Progenitor cell of endocrine pancreas (in vitro differentiated cells): Measurements from ENCODE around the gene NUDCD3. TPM values are rescaled to one million over a fixed set of nuclear protein-coding genes. Genes with fewer than 3 reads are reported as not detected.

Source experiments
- DNase-seq: peaks from one replicate; pipeline ENCODE4 v3.0.0; 2021; ENCODE audit warnings: low spot score; ENCODE audit not compliant: unreplicated experiment
- H3K27ac Mint-ChIP-seq: 2 replicates; pipeline ENCODE4 v1.8.0; 2021; ENCODE audit warnings: mild to moderate bottlenecking, moderate library complexity, mixed read lengths
- H3K27me3 Mint-ChIP-seq: 2 replicates; pipeline ENCODE4 v1.8.0; 2021; ENCODE audit warnings: mixed read lengths
- H3K36me3 Mint-ChIP-seq: 2 replicates; pipeline ENCODE4 v1.8.0; 2022; ENCODE audit warnings: mixed read lengths; ENCODE audit not compliant: insufficient read depth
- H3K4me1 Mint-ChIP-seq: 2 replicates; pipeline ENCODE4 v1.8.0; 2021; ENCODE audit warnings: low read depth, mixed read lengths
- H3K4me3 Mint-ChIP-seq: 2 replicates; pipeline ENCODE4 v1.8.0; 2021; ENCODE audit warnings: low read depth, mild to moderate bottlenecking, moderate library complexity, mixed read lengths
- H3K9me3 Mint-ChIP-seq: 2 replicates; pipeline ENCODE4 v1.8.0; 2021; ENCODE audit warnings: low read depth, mixed read lengths
- CTCF ChIP-seq: fragments of 200-600 bp; sonication (generic); IDR thresholded peaks from one replicate; pipeline ENCODE4 v1.5.0; 2021; ENCODE audit warnings: antibody characterized with exemption, mild to moderate bottlenecking; ENCODE audit not compliant: unreplicated experiment
- total RNA-seq: library from RNA; stranded (reverse); gene quantifications from 2 replicates; pipeline ENCODE4 v1.2.1, GENCODE V29; 2021

Gene NUDCD3
- total RNA-seq, 1 donor from 2014 or later: 89.0 TPM

GRCh38 chr7:44398953-44399574, 91.4 kb downstream of the NUDCD3 start:
- no peak for DNase-seq
- Mint-ChIP-seq H3K27ac (no peak overlapping the region), H3K9me3 (no peaks in the 10 kb centered on the region), H3K36me3 (peaks cover 18% of the 10 kb centered on the region), H3K4me1 (peaks cover 2% of the 10 kb centered on the region), H3K4me3 (no peak overlapping the region), H3K27me3 (no peaks in the 10 kb centered on the region)
- no peak for TF ChIP-seq CTCF

GRCh38 chr7:44398511-44398911, 91.9 kb downstream of the NUDCD3 start:
- Mint-ChIP-seq H3K36me3 (peaks cover 16% of the 10 kb centered on the region), H3K9me3 (no peaks in the 10 kb centered on the region), H3K27me3 (no peaks in the 10 kb centered on the region), H3K4me3 (no peak overlapping the region), H3K4me1 (peaks cover 2% of the 10 kb centered on the region), H3K27ac (no peak overlapping the region)
- no peak for DNase-seq
- no peak for TF ChIP-seq CTCF

- H3K4me1 Mint-ChIP-seq: peaks cover 2% of the 10 kb centered on the region
- no peak overlapping the region for H3K27ac Mint-ChIP-seq
- H3K36me3 Mint-ChIP-seq: peaks cover 11% of the 10 kb centered on the region
- H3K4me3 Mint-ChIP-seq: no peak overlapping the region
- DNase-seq: no peak
- H3K9me3 Mint-ChIP-seq: no peaks in the 10 kb centered on the region
- TF ChIP-seq CTCF: no peak
- no peaks in the 10 kb centered on the region for H3K27me3 Mint-ChIP-seq
Measured at GRCh38 chr7:44396931-44397545, 93.4 kb downstream of the NUDCD3 start.

- TF ChIP-seq CTCF: no peak
- peak overlapping the region; percentile 34 for H3K27ac Mint-ChIP-seq
- H3K9me3 Mint-ChIP-seq: no peaks in the 10 kb centered on the region
- peaks cover 2% of the 10 kb centered on the region for H3K4me1 Mint-ChIP-seq
- H3K27me3 Mint-ChIP-seq: no peaks in the 10 kb centered on the region
- DNase-seq: no peak
- peaks cover 11% of the 10 kb centered on the region for H3K36me3 Mint-ChIP-seq
- no peak overlapping the region for H3K4me3 Mint-ChIP-seq
Measured at GRCh38 chr7:44396496-44396895, 94.0 kb downstream of the NUDCD3 start.

GRCh38 chr7:44395067-44395466, 95.4 kb downstream of the NUDCD3 start:
- no peak for TF ChIP-seq CTCF
- DNase-seq: no peak
- Mint-ChIP-seq H3K4me1 (no peaks in the 10 kb centered on the region), H3K4me3 (no peak overlapping the region), H3K27ac (no peak overlapping the region), H3K9me3 (no peaks in the 10 kb centered on the region), H3K36me3 (peaks cover 14% of the 10 kb centered on the region), H3K27me3 (no peaks in the 10 kb centered on the region)
